ENCODE data around the gene DZIP3.

- TF ChIP-seq YY1 (IDR thresholded peaks at IDR 0.05; ENCODE audit: insufficient read depth, insufficient read length) = no peak
- TF ChIP-seq ZNF274 (IDR thresholded peaks at IDR 0.05; ENCODE audit: low read depth, low read length) = no peak
Measured at GRCh38 chr3:108589998-108590323, 439 bp downstream of the DZIP3 start.

Data from NT2/D1 (cell line).